ENCODE measurements around the gene ASCC1.
"Not testable (repeated sequence)": the region's sequence is repeated elsewhere in the genome, so short reads cannot be mapped to it uniquely, and the experiment has no call there.

The ASCC1 gene

GRCh38 chr10:72123616-72124015, 92.5 kb downstream of the ASCC1 start:
- DNase-seq, result no peak

- DNase-seq, result peak in 1 of 2 donors; percentile 30
These were observed 93.9 kb downstream of the ASCC1 start for GRCh38 chr10:72122221-72122620.

- no peak for DNase-seq
These were observed 94.7 kb downstream of the ASCC1 start for GRCh38 chr10:72121389-72121788.

GRCh38 chr10:72116372-72116771, 99.7 kb downstream of the ASCC1 start:
- no peak for DNase-seq

- DNase-seq, result no peak
These were observed 101.2 kb downstream of the ASCC1 start for GRCh38 chr10:72114706-72115450.

GRCh38 chr10:72110673-72111401, 105.2 kb downstream of the ASCC1 start:
- no peak for DNase-seq

GRCh38 chr10:72109636-72110157, 106.4 kb downstream of the ASCC1 start:
- no peak for DNase-seq

- DNase-seq, result no peak
These were observed 107.0 kb downstream of the ASCC1 start for GRCh38 chr10:72108830-72109635.

GRCh38 chr10:72108004-72108370, 108.1 kb downstream of the ASCC1 start:
- not testable (repeated sequence) for DNase-seq

GRCh38 chr10:72107325-72108003, 108.6 kb downstream of the ASCC1 start:
- DNase-seq, result no peak

GRCh38 chr10:72106896-72107295, 109.2 kb downstream of the ASCC1 start:
- DNase-seq, result no peak

GRCh38 chr10:72106154-72106849, 109.8 kb downstream of the ASCC1 start:
- no peak for DNase-seq

- no peak for DNase-seq
These were observed 110.4 kb downstream of the ASCC1 start for GRCh38 chr10:72105710-72106109.

GRCh38 chr10:72105098-72105475, 111.0 kb downstream of the ASCC1 start:
- DNase-seq, result no peak

- DNase-seq, result no peak
These were observed 111.5 kb downstream of the ASCC1 start for GRCh38 chr10:72104472-72105097.

GRCh38 chr10:72099600-72099921, 116.5 kb downstream of the ASCC1 start:
- DNase-seq, result no peak

- DNase-seq, result no peak
These were observed 117.1 kb downstream of the ASCC1 start for GRCh38 chr10:72098836-72099599.

- no peak for DNase-seq
These were observed 117.7 kb downstream of the ASCC1 start for GRCh38 chr10:72098301-72098835.

GRCh38 chr10:72097448-72098300, 118.4 kb downstream of the ASCC1 start:
- no peak for DNase-seq

Data from activated CD4-positive, alpha-beta T cell treated with anti-CD3 and anti-CD28 coated beads for 4 hours (primary cell).